Measurements from ENCODE around the gene COL12A1. TPM values are rescaled to one million over a fixed set of nuclear protein-coding genes. Genes with fewer than 3 reads are reported as not detected.

The COL12A1 gene
- total and polyA plus RNA-seq, 2 experiments from 2014 or later: 0.39 to 6.3 TPM

DNA sequence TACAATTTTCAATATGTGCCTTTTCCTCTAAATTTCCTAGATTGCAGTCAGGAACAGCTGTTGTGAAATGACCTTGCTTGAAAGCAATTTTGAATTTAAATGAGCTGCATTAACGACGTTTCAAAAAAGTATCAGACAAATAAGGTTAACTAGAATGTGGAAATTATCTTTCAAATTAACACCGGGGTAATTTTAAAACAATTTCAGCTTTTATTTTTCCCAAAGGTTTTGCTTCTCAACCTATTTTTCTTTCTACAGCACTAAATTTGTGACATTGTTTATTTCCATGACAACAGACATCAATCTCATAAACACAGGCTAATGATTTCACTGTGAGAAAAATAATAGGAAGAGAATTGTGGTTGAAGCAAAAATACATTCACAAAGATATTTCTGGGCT lies 38.5 kb downstream of the COL12A1 start:
- H3K27me3 ChIP-seq (ENCODE audit: insufficient read depth): no peaks in the 10 kb centered on the region
- Mint-ChIP-seq H3K4me3 (no peak overlapping the region), H3K4me1 (peaks cover 20% of the 10 kb centered on the region; the same call in 2 of the 3 replicates), H3K9me3 (no peaks in the 10 kb centered on the region), H3K27ac (0 out of 2 replicates have a peak overlapping the region, but pooled peaks have one; percentile 7), H3K27me3 (ENCODE audit: insufficient read depth, low read depth, poor library complexity) (peaks cover 3% of the 10 kb centered on the region), H3K36me3 (ENCODE audit: low read depth) (no peaks in the 10 kb centered on the region)
- no peak overlapping the region for H2AFZ ChIP-seq
- H3K36me3 ChIP-seq (ENCODE audit: insufficient read depth): no peaks in the 10 kb centered on the region
- no peak for TF ChIP-seq JUNB (IDR thresholded peaks at IDR 0.05; ENCODE audit: unreplicated experiment)
- no peak for TF ChIP-seq CREB1 (CRISPR knock-in tag; IDR thresholded peaks at IDR 0.05; ENCODE audit: low read depth)
- no peak for TF ChIP-seq STAT1 (IDR thresholded peaks at IDR 0.05; ENCODE audit: unreplicated experiment)
- no peak for TF ChIP-seq CTCF (conservative IDR thresholded peaks at IDR 0.05; ENCODE audit: low read depth in 2 of 2)
- TF ChIP-seq EZH2phosphoT487 (IDR thresholded peaks at IDR 0.05; ENCODE audit: unreplicated experiment): no peak
- no peak for TF ChIP-seq EZH2 (IDR thresholded peaks at IDR 0.05; ENCODE audit: low read depth, unreplicated experiment)
- TF ChIP-seq ZNF331 (CRISPR knock-in tag; IDR thresholded peaks at IDR 0.05; ENCODE audit: low read depth): no peak
- TF ChIP-seq NANOG (IDR thresholded peaks at IDR 0.05; ENCODE audit: borderline replicate concordance): no peak
- no peak for TF ChIP-seq REST (IDR thresholded peaks at IDR 0.05; ENCODE audit: unreplicated experiment)
- TF ChIP-seq, protein P1, sequence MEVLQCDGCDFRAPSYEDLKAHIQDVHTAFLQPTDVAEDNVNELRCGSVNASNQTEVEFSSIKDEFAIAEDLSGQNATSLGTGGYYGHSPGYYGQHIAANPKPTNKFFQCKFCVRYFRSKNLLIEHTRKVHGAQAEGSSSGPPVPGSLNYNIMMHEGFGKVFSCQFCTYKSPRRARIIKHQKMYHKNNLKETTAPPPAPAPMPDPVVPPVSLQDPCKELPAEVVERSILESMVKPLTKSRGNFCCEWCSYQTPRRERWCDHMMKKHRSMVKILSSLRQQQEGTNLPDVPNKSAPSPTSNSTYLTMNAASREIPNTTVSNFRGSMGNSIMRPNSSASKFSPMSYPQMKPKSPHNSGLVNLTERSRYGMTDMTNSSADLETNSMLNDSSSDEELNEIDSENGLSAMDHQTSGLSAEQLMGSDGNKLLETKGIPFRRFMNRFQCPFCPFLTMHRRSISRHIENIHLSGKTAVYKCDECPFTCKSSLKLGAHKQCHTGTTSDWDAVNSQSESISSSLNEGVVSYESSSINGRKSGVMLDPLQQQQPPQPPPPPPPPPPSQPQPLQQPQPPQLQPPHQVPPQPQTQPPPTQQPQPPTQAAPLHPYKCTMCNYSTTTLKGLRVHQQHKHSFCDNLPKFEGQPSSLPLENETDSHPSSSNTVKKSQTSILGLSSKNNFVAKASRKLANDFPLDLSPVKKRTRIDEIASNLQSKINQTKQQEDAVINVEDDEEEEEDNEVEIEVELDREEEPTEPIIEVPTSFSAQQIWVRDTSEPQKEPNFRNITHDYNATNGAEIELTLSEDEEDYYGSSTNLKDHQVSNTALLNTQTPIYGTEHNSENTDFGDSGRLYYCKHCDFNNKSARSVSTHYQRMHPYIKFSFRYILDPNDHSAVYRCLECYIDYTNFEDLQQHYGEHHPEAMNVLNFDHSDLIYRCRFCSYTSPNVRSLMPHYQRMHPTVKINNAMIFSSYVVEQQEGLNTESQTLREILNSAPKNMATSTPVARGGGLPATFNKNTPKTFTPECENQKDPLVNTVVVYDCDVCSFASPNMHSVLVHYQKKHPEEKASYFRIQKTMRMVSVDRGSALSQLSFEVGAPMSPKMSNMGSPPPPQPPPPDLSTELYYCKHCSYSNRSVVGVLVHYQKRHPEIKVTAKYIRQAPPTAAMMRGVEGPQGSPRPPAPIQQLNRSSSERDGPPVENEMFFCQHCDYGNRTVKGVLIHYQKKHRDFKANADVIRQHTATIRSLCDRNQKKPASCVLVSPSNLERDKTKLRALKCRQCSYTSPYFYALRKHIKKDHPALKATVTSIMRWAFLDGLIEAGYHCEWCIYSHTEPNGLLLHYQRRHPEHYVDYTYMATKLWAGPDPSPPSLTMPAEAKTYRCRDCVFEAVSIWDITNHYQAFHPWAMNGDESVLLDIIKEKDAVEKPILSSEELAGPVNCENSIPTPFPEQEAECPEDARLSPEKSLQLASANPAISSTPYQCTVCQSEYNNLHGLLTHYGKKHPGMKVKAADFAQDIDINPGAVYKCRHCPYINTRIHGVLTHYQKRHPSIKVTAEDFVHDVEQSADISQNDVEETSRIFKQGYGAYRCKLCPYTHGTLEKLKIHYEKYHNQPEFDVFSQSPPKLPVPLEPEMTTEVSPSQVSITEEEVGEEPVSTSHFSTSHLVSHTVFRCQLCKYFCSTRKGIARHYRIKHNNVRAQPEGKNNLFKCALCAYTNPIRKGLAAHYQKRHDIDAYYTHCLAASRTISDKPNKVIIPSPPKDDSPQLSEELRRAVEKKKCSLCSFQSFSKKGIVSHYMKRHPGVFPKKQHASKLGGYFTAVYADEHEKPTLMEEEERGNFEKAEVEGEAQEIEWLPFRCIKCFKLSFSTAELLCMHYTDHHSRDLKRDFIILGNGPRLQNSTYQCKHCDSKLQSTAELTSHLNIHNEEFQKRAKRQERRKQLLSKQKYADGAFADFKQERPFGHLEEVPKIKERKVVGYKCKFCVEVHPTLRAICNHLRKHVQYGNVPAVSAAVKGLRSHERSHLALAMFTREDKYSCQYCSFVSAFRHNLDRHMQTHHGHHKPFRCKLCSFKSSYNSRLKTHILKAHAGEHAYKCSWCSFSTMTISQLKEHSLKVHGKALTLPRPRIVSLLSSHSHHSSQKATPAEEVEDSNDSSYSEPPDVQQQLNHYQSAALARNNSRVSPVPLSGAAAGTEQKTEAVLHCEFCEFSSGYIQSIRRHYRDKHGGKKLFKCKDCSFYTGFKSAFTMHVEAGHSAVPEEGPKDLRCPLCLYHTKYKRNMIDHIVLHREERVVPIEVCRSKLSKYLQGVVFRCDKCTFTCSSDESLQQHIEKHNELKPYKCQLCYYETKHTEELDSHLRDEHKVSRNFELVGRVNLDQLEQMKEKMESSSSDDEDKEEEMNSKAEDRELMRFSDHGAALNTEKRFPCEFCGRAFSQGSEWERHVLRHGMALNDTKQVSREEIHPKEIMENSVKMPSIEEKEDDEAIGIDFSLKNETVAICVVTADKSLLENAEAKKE (CRISPR knock-in tag; IDR thresholded peaks at IDR 0.05): no peak
- TF ChIP-seq POLR2AphosphoS5 (IDR thresholded peaks at IDR 0.05; ENCODE audit: low read depth): no peak
- no peak for TF ChIP-seq ZNF114 (CRISPR knock-in tag; IDR thresholded peaks at IDR 0.05)
- no peak for TF ChIP-seq ETS1 (IDR thresholded peaks at IDR 0.05)
- no peak overlapping the region for H3K4me2 ChIP-seq
- no peak overlapping the region for H3K4me3 ChIP-seq
- peaks cover 17% of the 10 kb centered on the region; the same call in 1 of the 2 replicates for H3K4me1 ChIP-seq (ENCODE audit: insufficient read depth)
- H3K27ac ChIP-seq (ENCODE audit: low read depth): no peak overlapping the region
- no peaks in the 10 kb centered on the region for H4K20me1 ChIP-seq (replicated peaks; ENCODE audit: insufficient read depth)
- no peaks in the 10 kb centered on the region for H3F3A ChIP-seq (replicated peaks; ENCODE audit: low read depth)
- no peaks in the 10 kb centered on the region for H3K9me2 ChIP-seq (ENCODE audit: insufficient read depth)
- DNase-seq (ENCODE audit: low spot score) (no peak), ATAC-seq (no peak)
- no peaks in the 10 kb centered on the region for H3K79me2 ChIP-seq (replicated peaks; ENCODE audit: insufficient read depth)
